ENCODE results near the gene LRP1-AS. TPM values are rescaled to one million over a fixed set of nuclear protein-coding genes. Genes with fewer than 3 reads are reported as not detected.
"Not testable (repeated sequence)": the region's sequence is repeated elsewhere in the genome, so short reads cannot be mapped to it uniquely, and the experiment has no call there.

LRP1-AS gene
- total RNA-seq, 1 donor from 2014 or later: not detected

GRCh38 chr12:57126561-57126960 is 20.9 kb downstream of the LRP1-AS start:
- Mint-ChIP-seq H3K4me3 (ENCODE audit: low read depth) (peak overlapping the region; percentile 38), H3K36me3 (ENCODE audit: insufficient read depth) (no peaks in the 10 kb centered on the region), H3K4me1 (ENCODE audit: low read depth) (peaks cover 25% of the 10 kb centered on the region), H3K27ac (peak overlapping the region; percentile 98), H3K9me3 (ENCODE audit: low read depth) (no peaks in the 10 kb centered on the region), H3K27me3 (peaks cover 18% of the 10 kb centered on the region)
- no peak for DNase-seq (ENCODE audit: low spot score, unreplicated experiment)
- TF ChIP-seq CTCF (IDR thresholded peaks at IDR 0.05; ENCODE audit: unreplicated experiment): no peak

- H3K9me3 Mint-ChIP-seq (ENCODE audit: low read depth): no peaks in the 10 kb centered on the region
- DNase-seq (ENCODE audit: low spot score, unreplicated experiment): no peak
- H3K4me1 Mint-ChIP-seq (ENCODE audit: low read depth): peaks cover 21% of the 10 kb centered on the region
- H3K4me3 Mint-ChIP-seq (ENCODE audit: low read depth): no peak overlapping the region
- TF ChIP-seq CTCF (IDR thresholded peaks at IDR 0.05; ENCODE audit: unreplicated experiment): no peak
- H3K27ac Mint-ChIP-seq: no peak overlapping the region
- H3K27me3 Mint-ChIP-seq: peaks cover 18% of the 10 kb centered on the region
- no peaks in the 10 kb centered on the region for H3K36me3 Mint-ChIP-seq (ENCODE audit: insufficient read depth)
Observed at GRCh38 chr12:57126061-57126460, 21.4 kb downstream of the LRP1-AS start.

GRCh38 chr12:57124261-57124877 is 23.1 kb downstream of the LRP1-AS start:
- peak; percentile 65 for DNase-seq (ENCODE audit: low spot score, unreplicated experiment)
- peaks cover 8% of the 10 kb centered on the region for H3K4me1 Mint-ChIP-seq (ENCODE audit: low read depth)
- H3K9me3 Mint-ChIP-seq (ENCODE audit: low read depth): no peaks in the 10 kb centered on the region
- no peak overlapping the region for H3K4me3 Mint-ChIP-seq (ENCODE audit: low read depth)
- TF ChIP-seq CTCF (IDR thresholded peaks at IDR 0.05; ENCODE audit: unreplicated experiment): peak; percentile 94
- peaks cover 18% of the 10 kb centered on the region for H3K27me3 Mint-ChIP-seq
- H3K27ac Mint-ChIP-seq: no peak overlapping the region
- H3K36me3 Mint-ChIP-seq (ENCODE audit: insufficient read depth): no peaks in the 10 kb centered on the region

- TF ChIP-seq CTCF (IDR thresholded peaks at IDR 0.05; ENCODE audit: unreplicated experiment): no peak
- no peak overlapping the region for H3K27ac Mint-ChIP-seq
- peaks cover 23% of the 10 kb centered on the region for H3K27me3 Mint-ChIP-seq
Observed at GRCh38 chr12:57123813-57124212, 23.6 kb downstream of the LRP1-AS start.

GRCh38 chr12:57120718-57121117 is 26.7 kb downstream of the LRP1-AS start:
- H3K9me3 Mint-ChIP-seq (ENCODE audit: low read depth); H3K27ac Mint-ChIP-seq; DNase-seq (ENCODE audit: low spot score, unreplicated experiment); H3K4me3 Mint-ChIP-seq (ENCODE audit: low read depth); H3K36me3 Mint-ChIP-seq (ENCODE audit: insufficient read depth); H3K4me1 Mint-ChIP-seq (ENCODE audit: low read depth): not testable (repeated sequence)
- H3K27me3 Mint-ChIP-seq: peaks cover 42% of the 10 kb centered on the region

More at GRCh38 chr12:57123813-57124212, 23.6 kb downstream of the LRP1-AS start:
- Mint-ChIP-seq H3K4me1 (ENCODE audit: low read depth) (peaks cover 8% of the 10 kb centered on the region), H3K4me3 (ENCODE audit: low read depth) (no peak overlapping the region), H3K36me3 (ENCODE audit: insufficient read depth) (no peaks in the 10 kb centered on the region), H3K9me3 (ENCODE audit: low read depth) (no peaks in the 10 kb centered on the region)
- DNase-seq (ENCODE audit: low spot score, unreplicated experiment): no peak

Data from progenitor cell of endocrine pancreas (in vitro differentiated cells).